Activated CD8-positive, alpha-beta T cell treated with anti-CD3 and anti-CD28 coated beads, Interleukin-2, amount 10 ng/mL, durations not matched to agents 7 days and 5 days (primary cell): ENCODE measurements around the gene TALDO1. TPM values are rescaled to one million over a fixed set of nuclear protein-coding genes. Genes with fewer than 3 reads are reported as not detected.

Experiments
- ATAC-seq: fragments of 150-1000 bp; cut with Tn5 transposase; one replicate; pipeline ENCODE4 v1.10.0; 2021; ENCODE audit warnings: moderate library complexity
- CTCF ChIA-PET: fragments of 350-600 bp; sonication (Branson Sonifier 250); formaldehyde crosslinking; loops from one replicate; lab custom pipeline; 2021; ENCODE audit warnings: antibody characterized with exemption; lab: Charles Lee
- POLR2A ChIA-PET: fragments of 350-600 bp; sonication (Branson Sonifier 250); formaldehyde crosslinking; loops from one replicate; lab custom pipeline; 2021; ENCODE audit warnings: antibody characterized with exemption; lab: Charles Lee
- DNase-seq: peaks from one replicate; pipeline ENCODE4 v3.0.0-alpha.2; 2020
- H3K27ac Mint-ChIP-seq: one replicate; pipeline ENCODE4 v1.8.0; 2021; ENCODE audit warnings: mild to moderate bottlenecking, mixed read lengths
- H3K27me3 Mint-ChIP-seq: one replicate; pipeline ENCODE4 v1.8.0; 2021; ENCODE audit warnings: low read depth, mixed read lengths
- H3K36me3 Mint-ChIP-seq: one replicate; pipeline ENCODE4 v1.8.0; 2021; ENCODE audit warnings: low read depth, mixed read lengths
- H3K4me1 Mint-ChIP-seq: one replicate; pipeline ENCODE4 v1.8.0; 2021; ENCODE audit warnings: low read depth, mixed read lengths
- H3K4me3 Mint-ChIP-seq: one replicate; pipeline ENCODE4 v1.8.0; 2021; ENCODE audit warnings: mild to moderate bottlenecking, mixed read lengths
- H3K9me3 Mint-ChIP-seq: one replicate; pipeline ENCODE4 v1.8.0; 2022; ENCODE audit warnings: mixed read lengths; ENCODE audit not compliant: insufficient read depth
- total RNA-seq, 2 experiments: library from RNA; stranded (reverse); gene quantifications; one replicate each; pipeline ENCODE4 v1.2.3, GENCODE V29; 2021

Gene TALDO1
- total RNA-seq, 2 experiments from 2014 or later = 278 to 289 TPM

DNA sequence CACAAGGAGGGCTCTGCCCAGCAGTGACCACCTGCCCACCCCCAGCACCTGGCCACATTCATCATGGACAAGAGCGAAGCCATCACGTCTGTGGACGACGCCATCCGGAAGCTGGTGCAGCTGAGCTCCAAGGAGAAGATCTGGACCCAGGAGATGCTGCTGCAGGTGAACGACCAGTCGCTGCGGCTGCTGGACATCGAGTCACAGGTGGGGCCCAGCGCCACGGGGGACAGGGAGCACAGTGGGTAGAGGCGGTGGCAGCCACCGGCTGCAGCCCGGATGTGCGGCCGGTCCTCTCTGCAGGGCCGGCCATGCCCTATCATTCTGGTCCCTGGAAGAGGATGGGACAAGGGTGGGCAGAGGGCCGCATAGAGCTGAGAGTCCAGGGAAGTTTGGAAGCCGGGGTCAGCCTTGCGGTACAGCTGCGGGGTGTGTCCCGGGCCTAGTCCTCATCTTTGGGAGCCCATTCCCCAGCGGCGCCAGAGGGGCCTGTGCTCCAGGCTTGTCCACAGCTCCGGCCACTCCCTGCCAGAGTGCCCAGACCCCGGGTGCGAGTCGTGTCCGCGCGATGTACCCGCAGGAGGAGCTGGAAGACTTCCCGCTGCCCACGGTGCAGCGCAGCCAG is 27.1 kb upstream of the TALDO1 start:
- H3K9me3 Mint-ChIP-seq = no peaks in the 10 kb centered on the region
- DNase-seq = no peak
- ATAC-seq = no peak
- H3K27ac Mint-ChIP-seq = no peak overlapping the region
- ChIA-PET POLR2A (interaction anchor here (0.7 kb wide), 1 partner anchor 403 kb away, joined by 4 read pairs; no protein-coding TSS in a partner anchor), CTCF (interaction anchor here (1.0 kb wide), 1 partner anchor 165 kb away, joined by 3 read pairs; no protein-coding TSS in a partner anchor)
- peak overlapping the region; percentile 15 for H3K4me3 Mint-ChIP-seq
- peaks cover 15% of the 10 kb centered on the region for H3K4me1 Mint-ChIP-seq
- no peaks in the 10 kb centered on the region for H3K36me3 Mint-ChIP-seq
- peaks cover 27% of the 10 kb centered on the region for H3K27me3 Mint-ChIP-seq

- peaks cover 25% of the 10 kb centered on the region for H3K27me3 Mint-ChIP-seq
- ATAC-seq = peak; percentile 48
- peaks cover 18% of the 10 kb centered on the region for H3K4me1 Mint-ChIP-seq
- H3K9me3 Mint-ChIP-seq = no peaks in the 10 kb centered on the region
- DNase-seq = peak; percentile 44
- no peak overlapping the region for H3K4me3 Mint-ChIP-seq
- ChIA-PET CTCF (interaction anchor here (1.0 to 2.2 kb wide), 3 partner anchors 10 to 166 kb away, joined by 3 to 5 read pairs (median 4); no protein-coding TSS in a partner anchor), POLR2A (interaction anchor here (0.6 to 0.7 kb wide), 2 partner anchors 403 to 499 kb away, joined by 3 to 4 read pairs; no protein-coding TSS in a partner anchor)
- H3K36me3 Mint-ChIP-seq = no peaks in the 10 kb centered on the region
- H3K27ac Mint-ChIP-seq = no peak overlapping the region
Observed at GRCh38 chr11:720642-721246, 26.5 kb upstream of the TALDO1 start.

- Mint-ChIP-seq H3K9me3 (no peaks in the 10 kb centered on the region), H3K27ac (no peak overlapping the region), H3K36me3 (no peaks in the 10 kb centered on the region), H3K4me1 (peaks cover 18% of the 10 kb centered on the region), H3K4me3 (no peak overlapping the region), H3K27me3 (peaks cover 25% of the 10 kb centered on the region)
- ATAC-seq (no peak), DNase-seq (no peak)
- CTCF ChIA-PET = interaction anchor here (0.9 to 7.3 kb wide), 7 partner anchors 9 to 166 kb away, joined by 3 to 86 read pairs (median 5); partner anchors contain the start of genes PHRF1 and TMEM80
- POLR2A ChIA-PET = interaction anchor here (0.6 to 1.4 kb wide), 3 partner anchors 24 to 499 kb away, joined by 3 to 6 read pairs (median 3); partner anchors contain the start of gene TMEM80
Observed at GRCh38 chr11:721247-721740, 26.0 kb upstream of the TALDO1 start.

DNA sequence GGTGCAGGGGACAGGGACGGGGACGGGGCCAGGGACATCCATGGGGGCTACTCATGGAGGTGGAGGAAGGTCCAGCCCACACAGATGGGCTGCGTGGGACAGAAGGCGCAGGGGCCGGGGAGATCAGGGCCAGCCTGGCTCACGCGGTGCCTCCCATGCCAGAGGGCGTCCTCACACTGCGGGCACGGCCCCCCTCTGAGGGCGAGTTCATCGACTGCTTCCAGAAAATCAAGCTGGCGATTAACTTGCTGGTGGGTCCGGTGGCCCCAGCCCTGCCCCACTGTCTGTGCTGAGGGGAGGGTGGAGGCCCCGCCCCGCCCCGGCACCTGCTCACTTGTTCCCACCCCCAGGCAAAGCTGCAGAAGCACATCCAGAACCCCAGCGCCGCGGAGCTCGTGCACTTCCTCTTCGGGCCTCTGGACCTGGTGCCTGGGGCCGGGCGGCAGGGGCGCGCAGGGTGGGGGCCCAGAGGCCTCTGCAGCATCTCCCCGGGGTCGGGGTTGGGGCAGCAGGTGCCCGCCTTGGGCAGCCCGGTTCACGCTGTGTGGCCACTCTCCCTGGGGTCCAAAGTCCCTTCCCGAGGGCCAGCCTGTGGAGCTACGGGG is 25.4 kb upstream of the TALDO1 start:
- ChIA-PET POLR2A (interaction anchor here (0.6 to 1.4 kb wide), 3 partner anchors 24 to 275 kb away, joined by 3 to 6 read pairs (median 3); partner anchors contain the start of gene TMEM80), CTCF (interaction anchor here (0.9 to 7.3 kb wide), 9 partner anchors 9 to 417 kb away, joined by 3 to 86 read pairs (median 4); partner anchors contain the start of genes PHRF1 and TMEM80)
- peaks cover 20% of the 10 kb centered on the region for H3K4me1 Mint-ChIP-seq
- no peak overlapping the region for H3K27ac Mint-ChIP-seq
- H3K27me3 Mint-ChIP-seq = peaks cover 25% of the 10 kb centered on the region
- no peaks in the 10 kb centered on the region for H3K9me3 Mint-ChIP-seq
- no peaks in the 10 kb centered on the region for H3K36me3 Mint-ChIP-seq
- H3K4me3 Mint-ChIP-seq = no peak overlapping the region
- ATAC-seq (peak; percentile 47), DNase-seq (peak; percentile 68)

GRCh38 chr11:722346-722811 is 24.9 kb upstream of the TALDO1 start:
- POLR2A ChIA-PET = interaction anchor here (0.6 to 1.4 kb wide), 3 partner anchors 25 to 276 kb away, joined by 3 to 6 read pairs (median 3); partner anchors contain the start of gene TMEM80
- Mint-ChIP-seq H3K4me3 (no peak overlapping the region), H3K9me3 (no peaks in the 10 kb centered on the region), H3K27me3 (peaks cover 25% of the 10 kb centered on the region), H3K36me3 (no peaks in the 10 kb centered on the region), H3K4me1 (peaks cover 21% of the 10 kb centered on the region), H3K27ac (no peak overlapping the region)
- CTCF ChIA-PET = interaction anchor here (0.9 to 7.3 kb wide), 11 partner anchors 8 to 418 kb away, joined by 3 to 86 read pairs (median 5); partner anchors contain the start of genes DEAF1, PHRF1 and TMEM80
- ATAC-seq (no peak), DNase-seq (no peak)

- POLR2A ChIA-PET = no interaction called here
- Mint-ChIP-seq H3K36me3 (no peaks in the 10 kb centered on the region), H3K27me3 (peaks cover 25% of the 10 kb centered on the region), H3K4me3 (peak overlapping the region; percentile 10), H3K9me3 (no peaks in the 10 kb centered on the region), H3K4me1 (peaks cover 25% of the 10 kb centered on the region), H3K27ac (peak overlapping the region; percentile 30)
- CTCF ChIA-PET = interaction anchor here (0.6 to 7.3 kb wide), 15 partner anchors 18 to 322 kb away, joined by 3 to 86 read pairs (median 4); partner anchors contain the start of genes DEAF1, PTDSS2 and TMEM80
- DNase-seq = peak; percentile 77
- peak; percentile 30 for ATAC-seq
Observed at GRCh38 chr11:723120-723883, 24.0 kb upstream of the TALDO1 start.

DNA sequence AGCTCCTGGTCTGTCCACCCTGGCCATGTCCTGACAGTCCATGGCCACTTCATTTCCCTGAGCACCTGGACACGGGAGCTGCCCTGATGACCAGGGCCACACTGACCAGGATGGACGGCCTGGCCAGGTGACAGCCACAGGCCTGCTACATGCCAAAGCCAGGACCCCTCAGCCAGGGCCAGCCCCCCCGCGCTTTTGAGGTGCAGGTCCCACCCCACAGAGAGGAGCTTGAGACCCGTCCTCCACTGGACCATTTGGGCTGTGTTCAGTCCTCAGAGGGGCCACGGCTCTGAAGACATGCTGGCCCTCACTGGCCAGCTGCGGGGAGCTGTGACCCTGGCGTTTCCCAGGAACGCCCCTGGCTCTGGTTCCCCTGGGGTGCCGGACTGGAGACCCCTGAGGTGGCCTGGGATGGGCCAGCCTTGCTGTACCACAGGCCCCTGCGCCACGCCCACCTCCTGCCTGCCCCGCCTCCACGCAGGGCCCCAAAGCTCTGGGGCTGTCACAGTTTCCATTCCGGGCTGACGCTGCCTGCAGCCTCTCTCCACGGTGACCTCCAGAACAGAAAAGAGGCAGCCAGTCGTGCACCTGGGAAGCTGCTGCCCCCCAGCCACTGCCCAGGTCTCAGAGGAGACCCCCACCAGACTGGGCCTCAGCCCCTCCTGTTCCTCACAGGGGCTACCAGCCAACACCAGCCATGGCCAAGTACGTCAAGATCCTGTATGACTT is 23.1 kb upstream of the TALDO1 start:
- ChIA-PET POLR2A (interaction anchor here (0.5 to 3.0 kb wide), 3 partner anchors 21 to 139 kb away, joined by 3 to 24 read pairs (median 3); partner anchors contain the start of genes DEAF1 and TMEM80), CTCF (interaction anchor here (0.6 to 7.3 kb wide), 10 partner anchors 17 to 321 kb away, joined by 3 to 86 read pairs (median 4); partner anchors contain the start of genes DEAF1, PTDSS2 and TMEM80)
- H3K4me3 Mint-ChIP-seq = peak overlapping the region; percentile 15
- peak overlapping the region; percentile 25 for H3K27ac Mint-ChIP-seq
- H3K36me3 Mint-ChIP-seq = no peaks in the 10 kb centered on the region
- no peak for ATAC-seq
- no peaks in the 10 kb centered on the region for H3K9me3 Mint-ChIP-seq
- no peak for DNase-seq
- peaks cover 23% of the 10 kb centered on the region for H3K27me3 Mint-ChIP-seq
- peaks cover 25% of the 10 kb centered on the region for H3K4me1 Mint-ChIP-seq

- POLR2A ChIA-PET = interaction anchor here (0.5 to 3.0 kb wide), 8 partner anchors 22 to 218 kb away, joined by 3 to 24 read pairs (median 5); partner anchors contain the start of genes DEAF1, IRF7, RNH1 and RPLP2
- Mint-ChIP-seq H3K9me3 (no peaks in the 10 kb centered on the region), H3K36me3 (no peaks in the 10 kb centered on the region), H3K4me3 (peak overlapping the region; percentile 75), H3K4me1 (peaks cover 25% of the 10 kb centered on the region), H3K27me3 (peaks cover 17% of the 10 kb centered on the region), H3K27ac (peak overlapping the region; percentile 72)
- CTCF ChIA-PET = interaction anchor here (0.6 to 7.3 kb wide), 7 partner anchors 12 to 189 kb away, joined by 3 to 86 read pairs (median 5); partner anchors contain the start of genes DEAF1, TALDO1 and TMEM80
- ATAC-seq (no peak), DNase-seq (no peak)
Observed at GRCh38 chr11:724778-725386, 22.4 kb upstream of the TALDO1 start.

GRCh38 chr11:725624-726202 is 21.6 kb upstream of the TALDO1 start:
- Mint-ChIP-seq H3K27ac (peak overlapping the region; percentile 34), H3K4me1 (peaks cover 25% of the 10 kb centered on the region), H3K9me3 (no peaks in the 10 kb centered on the region), H3K36me3 (no peaks in the 10 kb centered on the region), H3K4me3 (peak overlapping the region; percentile 75), H3K27me3 (peaks cover 13% of the 10 kb centered on the region)
- POLR2A ChIA-PET = interaction anchor here (0.6 to 3.0 kb wide), 13 partner anchors 21 to 219 kb away, joined by 3 to 24 read pairs (median 4); partner anchors contain the start of genes DEAF1, HRAS, IRF7 and RNH1
- DNase-seq = no peak
- ATAC-seq = peak; percentile 21
- CTCF ChIA-PET = interaction anchor here (0.6 to 7.3 kb wide), 20 partner anchors 12 to 398 kb away, joined by 3 to 86 read pairs (median 4); partner anchors contain the start of genes DEAF1, IRF7, PTDSS2 and TALDO1
